SK-N-SH treated with all-trans-retinoic acid at 6 μM for 48 hours (cell line): ENCODE results near the gene SLMAP.

Source experiments
- ARNTL ChIP-seq: fragments of 450-650 bp; formaldehyde crosslinking; IDR thresholded peaks from 2 replicates; pipeline ENCODE4 v1.5.0; 2020; ENCODE audit warnings: low read depth, mild to moderate bottlenecking, moderate library complexity, borderline replicate concordance
- BACH2 ChIP-seq: fragments of 250-450 bp; sonication (Bioruptor Pico); IDR thresholded peaks from 2 replicates; pipeline ENCODE4 v1.9.0; 2021; ENCODE audit warnings: mild to moderate bottlenecking, borderline replicate concordance
- ISL1 ChIP-seq: fragments of 250-450 bp; sonication (Bioruptor Pico); IDR thresholded peaks from 2 replicates; pipeline ENCODE4 v2.1.2; 2022; ENCODE audit warnings: mild to moderate bottlenecking, moderate library complexity
- PPARA ChIP-seq: fragments of 250-450 bp; sonication (Bioruptor Pico); IDR thresholded peaks from 2 replicates; pipeline ENCODE4 v1.5.0; 2020; ENCODE audit warnings: mild to moderate bottlenecking, borderline replicate concordance
- RARB ChIP-seq: fragments of 250-450 bp; sonication (Bioruptor Pico); IDR thresholded peaks from 2 replicates; pipeline ENCODE4 v1.8.0; 2021; ENCODE audit warnings: mild to moderate bottlenecking, moderate library complexity
- ZFP3 ChIP-seq: fragments of 250-450 bp; sonication (Bioruptor Pico); IDR thresholded peaks from 2 replicates; pipeline ENCODE4 v1.5.0; 2020; ENCODE audit warnings: mild to moderate bottlenecking, moderate library complexity
- ZNF8 ChIP-seq: fragments of 450-650 bp; formaldehyde crosslinking; IDR thresholded peaks from 2 replicates; pipeline ENCODE4 v1.5.0; 2020; ENCODE audit warnings: mild to moderate bottlenecking, moderate library complexity
- TF ChIP-seq, protein P1 (sequence below): fragments of 250-450 bp; sonication (Bioruptor Pico); IDR thresholded peaks from 2 replicates; pipeline ENCODE4 v1.5.1; 2020; ENCODE audit warnings: low read depth, mild to moderate bottlenecking, moderate library complexity
- TF ChIP-seq, protein P2 (sequence below): fragments of 250-450 bp; sonication (Bioruptor Pico); IDR thresholded peaks from 2 replicates; pipeline ENCODE4 v1.8.0; 2020; ENCODE audit warnings: mild to moderate bottlenecking, moderate library complexity, borderline replicate concordance
- TF ChIP-seq, protein P3 (sequence below): fragments of 250-450 bp; sonication (Bioruptor Pico); IDR thresholded peaks from 2 replicates; pipeline ENCODE4 v1.5.0; 2020; ENCODE audit warnings: mild to moderate bottlenecking, moderate library complexity

DNA sequence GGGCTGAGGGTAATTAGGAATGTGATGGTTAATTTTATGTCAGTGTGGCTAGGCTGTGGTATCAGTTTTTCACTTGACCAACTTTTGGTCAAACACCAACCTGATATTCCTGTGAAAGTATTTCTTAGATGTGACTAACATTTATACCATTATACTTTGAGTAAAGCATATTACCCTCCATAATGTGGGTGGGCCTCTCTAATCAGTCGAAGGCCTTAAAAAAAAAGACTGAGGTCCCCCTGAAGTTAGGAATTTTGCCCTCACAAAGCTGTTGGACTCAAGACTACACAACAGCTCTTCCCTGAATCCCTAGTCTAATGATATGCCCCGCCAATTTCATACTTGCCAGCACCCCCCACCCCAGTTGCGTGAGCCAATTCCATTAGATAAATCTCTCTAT, 12.5 kb downstream of the SLMAP start:
- TF ChIP-seq, protein P1, sequence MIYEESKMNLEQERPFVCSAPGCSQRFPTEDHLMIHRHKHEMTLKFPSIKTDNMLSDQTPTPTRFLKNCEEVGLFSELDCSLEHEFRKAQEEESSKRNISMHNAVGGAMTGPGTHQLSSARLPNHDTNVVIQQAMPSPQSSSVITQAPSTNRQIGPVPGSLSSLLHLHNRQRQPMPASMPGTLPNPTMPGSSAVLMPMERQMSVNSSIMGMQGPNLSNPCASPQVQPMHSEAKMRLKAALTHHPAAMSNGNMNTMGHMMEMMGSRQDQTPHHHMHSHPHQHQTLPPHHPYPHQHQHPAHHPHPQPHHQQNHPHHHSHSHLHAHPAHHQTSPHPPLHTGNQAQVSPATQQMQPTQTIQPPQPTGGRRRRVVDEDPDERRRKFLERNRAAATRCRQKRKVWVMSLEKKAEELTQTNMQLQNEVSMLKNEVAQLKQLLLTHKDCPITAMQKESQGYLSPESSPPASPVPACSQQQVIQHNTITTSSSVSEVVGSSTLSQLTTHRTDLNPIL (CRISPR knock-in tag), result no peak
- TF ChIP-seq, protein P2, sequence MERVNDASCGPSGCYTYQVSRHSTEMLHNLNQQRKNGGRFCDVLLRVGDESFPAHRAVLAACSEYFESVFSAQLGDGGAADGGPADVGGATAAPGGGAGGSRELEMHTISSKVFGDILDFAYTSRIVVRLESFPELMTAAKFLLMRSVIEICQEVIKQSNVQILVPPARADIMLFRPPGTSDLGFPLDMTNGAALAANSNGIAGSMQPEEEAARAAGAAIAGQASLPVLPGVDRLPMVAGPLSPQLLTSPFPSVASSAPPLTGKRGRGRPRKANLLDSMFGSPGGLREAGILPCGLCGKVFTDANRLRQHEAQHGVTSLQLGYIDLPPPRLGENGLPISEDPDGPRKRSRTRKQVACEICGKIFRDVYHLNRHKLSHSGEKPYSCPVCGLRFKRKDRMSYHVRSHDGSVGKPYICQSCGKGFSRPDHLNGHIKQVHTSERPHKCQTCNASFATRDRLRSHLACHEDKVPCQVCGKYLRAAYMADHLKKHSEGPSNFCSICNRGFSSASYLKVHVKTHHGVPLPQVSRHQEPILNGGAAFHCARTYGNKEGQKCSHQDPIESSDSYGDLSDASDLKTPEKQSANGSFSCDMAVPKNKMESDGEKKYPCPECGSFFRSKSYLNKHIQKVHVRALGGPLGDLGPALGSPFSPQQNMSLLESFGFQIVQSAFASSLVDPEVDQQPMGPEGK (CRISPR knock-in tag), result no peak
- TF ChIP-seq RARB (CRISPR knock-in tag) (no peak), ARNTL (CRISPR knock-in tag) (no peak), PPARA (no peak), ISL1 (CRISPR knock-in tag) (no peak), BACH2 (CRISPR knock-in tag) (no peak), ZNF8 (CRISPR knock-in tag) (no peak), ZFP3 (CRISPR knock-in tag) (no peak)
- TF ChIP-seq, protein P3, sequence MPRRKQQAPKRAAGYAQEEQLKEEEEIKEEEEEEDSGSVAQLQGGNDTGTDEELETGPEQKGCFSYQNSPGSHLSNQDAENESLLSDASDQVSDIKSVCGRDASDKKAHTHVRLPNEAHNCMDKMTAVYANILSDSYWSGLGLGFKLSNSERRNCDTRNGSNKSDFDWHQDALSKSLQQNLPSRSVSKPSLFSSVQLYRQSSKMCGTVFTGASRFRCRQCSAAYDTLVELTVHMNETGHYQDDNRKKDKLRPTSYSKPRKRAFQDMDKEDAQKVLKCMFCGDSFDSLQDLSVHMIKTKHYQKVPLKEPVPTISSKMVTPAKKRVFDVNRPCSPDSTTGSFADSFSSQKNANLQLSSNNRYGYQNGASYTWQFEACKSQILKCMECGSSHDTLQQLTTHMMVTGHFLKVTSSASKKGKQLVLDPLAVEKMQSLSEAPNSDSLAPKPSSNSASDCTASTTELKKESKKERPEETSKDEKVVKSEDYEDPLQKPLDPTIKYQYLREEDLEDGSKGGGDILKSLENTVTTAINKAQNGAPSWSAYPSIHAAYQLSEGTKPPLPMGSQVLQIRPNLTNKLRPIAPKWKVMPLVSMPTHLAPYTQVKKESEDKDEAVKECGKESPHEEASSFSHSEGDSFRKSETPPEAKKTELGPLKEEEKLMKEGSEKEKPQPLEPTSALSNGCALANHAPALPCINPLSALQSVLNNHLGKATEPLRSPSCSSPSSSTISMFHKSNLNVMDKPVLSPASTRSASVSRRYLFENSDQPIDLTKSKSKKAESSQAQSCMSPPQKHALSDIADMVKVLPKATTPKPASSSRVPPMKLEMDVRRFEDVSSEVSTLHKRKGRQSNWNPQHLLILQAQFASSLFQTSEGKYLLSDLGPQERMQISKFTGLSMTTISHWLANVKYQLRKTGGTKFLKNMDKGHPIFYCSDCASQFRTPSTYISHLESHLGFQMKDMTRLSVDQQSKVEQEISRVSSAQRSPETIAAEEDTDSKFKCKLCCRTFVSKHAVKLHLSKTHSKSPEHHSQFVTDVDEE (CRISPR knock-in tag), result no peak
